Measurements from ENCODE around the gene BCR.
"Not testable (repeated sequence)": the region's sequence is repeated elsewhere in the genome, so short reads cannot be mapped to it uniquely, and the experiment has no call there.

The BCR gene

DNA sequence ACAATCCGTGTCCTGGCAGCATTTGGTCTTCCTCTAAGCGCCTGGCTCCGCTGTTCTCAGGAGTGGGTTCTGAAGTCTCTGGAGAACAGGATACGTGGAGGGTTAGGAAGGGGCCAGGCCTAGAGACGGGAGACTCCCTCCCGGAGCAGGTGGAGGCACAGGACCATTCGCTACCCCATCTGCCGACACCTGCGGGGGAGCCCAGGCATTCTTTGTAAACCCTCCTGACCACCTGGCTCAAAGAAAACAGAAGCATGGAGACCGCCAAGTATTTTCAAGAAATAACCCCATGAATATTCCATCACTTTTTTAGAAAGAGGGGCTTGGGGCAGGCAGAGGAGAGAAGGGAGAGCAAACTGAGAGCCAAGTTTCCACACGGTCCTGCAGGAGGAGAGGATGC, 136.3 kb downstream of the BCR start:
- DNase-seq (ENCODE audit: low read depth), result not testable (repeated sequence)

DNA sequence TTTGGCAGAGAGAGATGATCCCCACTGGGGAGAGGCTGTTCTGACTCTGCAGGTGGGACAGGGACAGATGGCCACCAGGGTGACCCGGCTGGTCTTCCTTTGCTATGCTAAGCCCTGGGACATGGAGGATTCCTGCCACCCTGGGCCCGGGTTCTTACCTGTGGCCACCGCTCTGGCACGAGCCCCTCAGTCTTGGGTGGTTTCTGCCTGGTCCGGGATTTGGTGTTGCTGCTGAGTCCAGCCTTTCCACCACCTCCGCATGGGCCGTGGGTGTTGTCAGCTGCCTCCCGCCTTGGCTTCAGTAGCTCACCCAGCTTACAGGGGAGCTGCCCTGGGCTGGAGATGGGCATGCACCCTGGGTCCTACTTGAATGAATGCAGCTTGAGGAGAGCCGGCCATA, 138.0 kb downstream of the BCR start:
- DNase-seq (ENCODE audit: low read depth), result not testable (repeated sequence)

DNA sequence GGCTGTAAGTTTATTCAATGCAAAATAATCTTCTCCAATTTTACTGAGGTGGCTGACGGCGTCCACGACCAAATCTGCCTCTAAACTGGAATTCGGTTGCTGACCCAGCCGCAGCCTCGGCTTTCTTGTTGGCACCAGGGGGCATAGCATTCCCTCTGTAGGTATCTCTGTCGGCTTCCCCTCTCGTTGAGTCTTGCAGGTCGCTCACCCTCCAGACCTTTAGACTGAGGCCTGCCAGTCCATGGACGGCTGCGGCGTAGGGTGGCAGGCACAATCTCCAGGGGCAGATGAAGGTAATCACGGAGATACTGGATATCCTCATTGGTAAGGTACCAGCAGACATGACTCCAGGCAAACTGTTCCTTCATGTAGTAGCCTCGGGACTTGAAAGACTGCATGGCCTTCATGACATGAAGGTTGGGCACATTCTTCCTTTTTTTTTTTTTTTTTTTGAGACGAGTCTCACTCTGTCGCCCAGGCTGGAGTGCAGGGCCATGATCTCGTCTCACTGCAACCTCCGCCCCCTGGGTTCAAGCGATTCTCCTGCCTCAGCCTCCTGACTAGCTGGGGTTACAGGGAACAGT, 142.3 kb downstream of the BCR start:
- DNase-seq (ENCODE audit: low read depth), result not testable (repeated sequence)

DNA sequence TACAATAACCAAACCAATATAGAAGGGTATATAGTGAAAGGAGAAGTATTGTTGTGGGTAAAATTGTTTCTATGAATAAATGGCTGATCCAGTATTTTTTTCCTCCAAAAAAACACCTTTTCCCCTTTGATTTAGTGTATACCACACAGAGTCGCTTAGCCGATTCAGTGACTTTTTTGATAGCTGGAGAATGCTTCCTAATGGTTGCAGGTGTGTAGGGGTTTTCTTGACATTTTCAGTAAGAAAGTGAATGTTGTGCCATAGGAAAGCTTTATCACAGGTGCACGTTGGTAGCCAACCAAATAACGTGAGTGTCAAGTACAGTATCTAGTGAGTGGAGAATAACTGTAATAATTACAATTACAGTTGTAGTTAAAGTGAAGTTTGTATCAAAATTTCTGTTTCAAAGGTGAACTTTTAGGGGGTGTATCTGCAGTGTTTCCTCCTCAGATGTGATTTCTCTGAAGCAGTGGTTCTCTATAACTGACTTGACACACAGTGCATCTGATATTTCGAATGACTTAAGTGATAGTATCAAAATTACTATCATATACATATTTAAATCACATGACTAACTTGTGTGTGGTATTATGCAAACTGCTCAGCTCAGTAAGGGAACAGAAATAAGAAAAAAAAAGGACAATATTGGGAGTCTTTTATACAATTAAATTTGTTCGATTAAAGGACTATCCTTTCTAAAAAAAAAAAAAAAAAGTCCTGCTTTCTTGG, 143.8 kb downstream of the BCR start:
- DNase-seq (ENCODE audit: low read depth), result not testable (repeated sequence)

GRCh38 chr22:23325183-23325582, 144.9 kb downstream of the BCR start:
- DNase-seq (ENCODE audit: low read depth), result no peak

GRCh38 chr22:23333822-23334221, 153.5 kb downstream of the BCR start:
- DNase-seq (ENCODE audit: low read depth), result not testable (repeated sequence)

- DNase-seq (ENCODE audit: low read depth), result not testable (repeated sequence)
Measured at GRCh38 chr22:23337672-23338071, 157.4 kb downstream of the BCR start.

- DNase-seq (ENCODE audit: low read depth), result not testable (repeated sequence)
Measured at GRCh38 chr22:23341942-23342695, 161.8 kb downstream of the BCR start.

GRCh38 chr22:23351321-23351720, 171.0 kb downstream of the BCR start:
- DNase-seq (ENCODE audit: low read depth), result no peak

DNA sequence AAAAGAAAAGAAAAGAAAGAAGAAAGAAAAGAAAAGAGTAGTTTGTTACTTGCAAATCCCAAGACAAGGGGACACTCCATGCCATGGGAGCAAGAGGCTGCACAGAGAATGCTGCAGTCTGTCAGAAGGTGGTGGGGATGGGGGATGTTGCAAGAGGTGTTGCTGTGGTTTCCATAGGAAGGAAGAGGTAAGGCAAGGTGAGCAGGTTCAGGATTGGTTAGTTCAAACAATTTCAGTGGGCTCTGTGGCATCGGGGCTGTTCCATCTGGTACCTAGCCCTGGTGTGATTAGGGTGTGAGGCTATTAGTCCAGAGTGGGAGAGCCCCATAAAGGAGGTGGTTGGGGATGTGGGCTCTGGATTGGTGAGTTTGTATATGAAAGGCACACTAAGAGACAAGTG, 172.7 kb downstream of the BCR start:
- DNase-seq (ENCODE audit: low read depth), result no peak

DNA sequence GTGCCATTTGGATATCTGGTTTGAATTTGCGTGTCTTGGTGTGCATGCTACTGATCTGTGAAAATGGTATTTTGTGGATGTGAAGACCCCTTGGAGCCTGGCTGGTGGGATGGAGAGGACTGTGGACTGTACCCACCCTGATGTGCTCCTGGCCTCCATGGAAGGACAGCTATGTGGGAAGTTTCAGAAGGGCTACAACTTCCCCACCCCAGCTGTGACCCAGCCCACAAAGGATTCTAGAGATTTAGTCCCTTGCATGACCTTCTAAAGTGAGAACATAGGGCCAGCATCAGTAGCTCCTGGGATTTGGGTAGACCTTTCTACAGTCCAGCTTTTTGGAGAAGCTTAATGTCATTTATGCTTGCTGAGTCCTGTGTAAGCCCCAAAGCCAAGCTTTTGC, 173.4 kb downstream of the BCR start:
- no peak for DNase-seq (ENCODE audit: low read depth)

GRCh38 chr22:23356094-23356493, 175.8 kb downstream of the BCR start:
- no peak for DNase-seq (ENCODE audit: low read depth)

GRCh38 chr22:23357053-23357452, 176.7 kb downstream of the BCR start:
- DNase-seq (ENCODE audit: low read depth), result no peak

GRCh38 chr22:23359583-23360123, 179.3 kb downstream of the BCR start:
- DNase-seq (ENCODE audit: low read depth), result no peak

GRCh38 chr22:23361676-23362075, 181.4 kb downstream of the BCR start:
- no peak for DNase-seq (ENCODE audit: low read depth)

DNA sequence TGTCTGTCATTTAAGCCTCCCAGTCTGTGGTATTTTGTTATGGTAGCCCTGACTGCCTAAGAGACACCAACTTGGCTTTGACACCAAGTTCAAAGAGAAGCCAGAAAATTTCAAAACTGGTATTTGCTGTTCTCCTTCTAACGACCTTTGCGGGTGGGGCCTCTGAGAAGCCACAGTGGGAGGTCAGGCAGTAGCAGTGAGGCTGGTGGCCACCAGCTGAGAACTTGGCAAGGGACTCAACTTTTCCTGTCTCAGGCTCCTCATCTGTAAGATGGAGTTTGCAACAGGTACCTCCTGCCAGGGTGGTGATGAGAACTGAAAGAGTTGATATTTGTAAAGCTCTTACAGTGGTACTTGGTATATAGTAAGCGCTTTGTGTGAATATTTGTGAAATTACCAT, 183.4 kb downstream of the BCR start:
- no peak for DNase-seq (ENCODE audit: low read depth)

DNA sequence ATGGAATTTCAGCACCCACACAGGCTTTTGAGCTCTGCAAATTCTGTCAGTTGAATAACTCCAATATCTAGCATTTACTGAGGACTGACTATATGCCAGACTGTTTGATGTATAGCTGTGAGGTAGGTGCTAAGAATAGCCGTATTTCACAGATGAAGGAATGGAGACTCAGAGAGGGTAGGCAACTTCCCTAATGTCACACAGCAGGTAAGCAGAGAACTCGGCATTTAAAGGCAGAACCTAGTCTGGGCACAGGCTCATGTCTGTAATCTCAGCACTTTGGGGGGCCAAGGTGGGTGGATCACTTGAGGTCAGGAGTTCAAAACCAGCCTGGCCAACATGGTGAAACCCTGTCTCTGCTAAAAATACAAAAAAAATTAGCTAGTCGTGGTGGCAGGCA, 184.1 kb downstream of the BCR start:
- DNase-seq (ENCODE audit: low read depth), result no peak

DNA sequence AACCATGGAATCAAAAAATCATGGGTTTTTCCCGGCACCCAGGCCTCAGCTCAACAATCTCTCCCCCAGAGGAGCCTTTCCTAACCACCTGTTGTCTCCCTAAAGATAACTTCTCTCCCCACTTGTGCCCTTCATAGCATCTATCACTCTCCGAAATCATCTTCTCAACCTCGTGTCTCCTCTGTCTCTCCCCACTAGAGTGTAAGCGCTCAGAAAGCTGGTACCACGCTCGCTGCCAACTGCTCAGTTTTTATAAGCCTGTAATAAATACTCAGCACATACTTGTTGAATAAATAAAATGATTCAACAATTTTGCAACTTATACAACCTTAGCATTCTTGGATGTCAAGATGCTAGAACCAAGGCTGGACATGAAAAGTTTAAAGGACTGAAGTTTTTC, 185.2 kb downstream of the BCR start:
- DNase-seq (ENCODE audit: low read depth), result no peak

DNA sequence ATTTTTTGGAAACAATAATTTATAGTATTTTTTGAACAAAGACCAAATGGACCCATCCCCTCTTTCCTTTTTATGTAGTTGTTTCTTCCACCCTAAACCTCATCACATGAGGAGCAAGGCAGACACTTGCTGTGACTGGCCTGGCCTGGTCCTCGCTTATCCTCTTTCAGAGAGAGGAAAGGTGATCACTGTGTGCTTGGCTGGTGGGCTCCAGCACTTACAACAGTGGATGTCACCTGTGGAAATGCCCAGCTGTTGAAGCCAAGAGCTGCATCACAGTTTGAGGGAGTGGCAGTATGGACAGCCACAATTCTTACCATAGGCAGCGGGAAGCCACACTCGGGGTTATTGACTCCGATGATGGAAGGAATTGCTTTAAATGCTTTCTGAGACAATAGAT, 185.7 kb downstream of the BCR start:
- DNase-seq (ENCODE audit: low read depth), result no peak

GRCh38 chr22:23367196-23367595, 186.9 kb downstream of the BCR start:
- DNase-seq (ENCODE audit: low read depth), result not testable (repeated sequence)
